HepG2 (cell line): ENCODE results near the gene SDC1. TPM values are rescaled to one million over a fixed set of nuclear protein-coding genes. Genes with fewer than 3 reads are reported as not detected.
A peak's percentile ranks its signal among the peaks of the same experiment; 100 is the strongest.

Experiments
- ATF1 ChIP-seq: IDR thresholded peaks from 2 replicates; pipeline ENCODE4 v1.6.1; 2016; ENCODE audit warnings: mild to moderate bottlenecking, control low read depth
- CREBL2 ChIP-seq: sonication (generic); formaldehyde crosslinking; IDR thresholded peaks from 2 replicates; pipeline ENCODE4 v1.8.1; 2023; ENCODE audit warnings: missing genetic modification reagents, mild to moderate bottlenecking, borderline replicate concordance
- EEA1 ChIP-seq: sonication (generic); formaldehyde crosslinking; IDR thresholded peaks from 2 replicates; pipeline ENCODE4 v1.5.1; 2020; ENCODE audit warnings: mild to moderate bottlenecking, missing genetic modification reagents, borderline replicate concordance
- FLYWCH1 ChIP-seq: sonication (generic); formaldehyde crosslinking; IDR thresholded peaks from 2 replicates; pipeline ENCODE4 v1.8.1; 2023; ENCODE audit warnings: mild to moderate bottlenecking, missing genetic modification reagents
- GPN1 ChIP-seq: sonication (generic); formaldehyde crosslinking; IDR thresholded peaks from 2 replicates; pipeline ENCODE4 v1.5.1; 2020; ENCODE audit warnings: missing genetic modification reagents, borderline replicate concordance
- HOXA3 ChIP-seq: sonication (generic); formaldehyde crosslinking; IDR thresholded peaks from 2 replicates; pipeline ENCODE4 v1.5.0; 2020; ENCODE audit warnings: missing genetic modification reagents
- JDP2 ChIP-seq: sonication (generic); formaldehyde crosslinking; IDR thresholded peaks from 2 replicates; pipeline ENCODE4 v1.8.1; 2022; ENCODE audit warnings: missing genetic modification reagents, borderline replicate concordance
- KDM6A ChIP-seq: IDR thresholded peaks from 2 replicates; pipeline ENCODE4 v1.6.1; 2016; ENCODE audit warnings: low read depth
- MYNN ChIP-seq: sonication (generic); formaldehyde crosslinking; IDR thresholded peaks from 2 replicates; pipeline ENCODE4 v1.4.0; 2020; ENCODE audit warnings: mild to moderate bottlenecking, low read depth, missing genetic modification reagents
- MYPOP ChIP-seq: sonication (generic); formaldehyde crosslinking; IDR thresholded peaks from 2 replicates; pipeline ENCODE4 v1.8.1; 2023; ENCODE audit warnings: mild to moderate bottlenecking, moderate library complexity, missing genetic modification reagents
- NFE2 ChIP-seq: sonication (generic); formaldehyde crosslinking; IDR thresholded peaks from 2 replicates; pipeline ENCODE4 v1.4.0; 2020; ENCODE audit warnings: missing genetic modification reagents
- NFYC ChIP-seq: IDR thresholded peaks from 2 replicates; pipeline ENCODE4 v1.6.1; 2016; ENCODE audit warnings: missing genetic modification reagents, missing compliant biosample characterization
- PAWR ChIP-seq: sonication (generic); formaldehyde crosslinking; IDR thresholded peaks from 2 replicates; pipeline ENCODE4 v1.4.0; 2020; ENCODE audit warnings: missing genetic modification reagents, mild to moderate bottlenecking, borderline replicate concordance
- PHF5A ChIP-seq: IDR thresholded peaks from one replicate; pipeline ENCODE4 v1.6.1; 2018; ENCODE audit warnings: low read depth, missing genetic modification reagents; ENCODE audit not compliant: unreplicated experiment
- PRMT3 ChIP-seq: sonication (generic); formaldehyde crosslinking; IDR thresholded peaks from 2 replicates; pipeline ENCODE4 v1.8.1; 2022; ENCODE audit warnings: low read depth, mild to moderate bottlenecking, moderate library complexity, missing genetic modification reagents, borderline replicate concordance
- RXRA ChIP-seq: sonication (generic); formaldehyde crosslinking; IDR thresholded peaks from 2 replicates; pipeline ENCODE4 v1.5.1; 2020; ENCODE audit warnings: missing genetic modification reagents
- SNRNP70 ChIP-seq: fragments of 200-400 bp; formaldehyde crosslinking; IDR thresholded peaks from 2 replicates; pipeline ENCODE4 v1.6.1; 2017; ENCODE audit warnings: mild to moderate bottlenecking, low read depth, low read length, moderate library complexity
- THAP8 ChIP-seq: sonication (generic); formaldehyde crosslinking; IDR thresholded peaks from 2 replicates; pipeline ENCODE4 v1.5.1; 2020; ENCODE audit warnings: missing genetic modification reagents, mild to moderate bottlenecking, borderline replicate concordance
- ZBTB34 ChIP-seq: sonication (generic); formaldehyde crosslinking; IDR thresholded peaks from 2 replicates; pipeline ENCODE4 v1.8.0; 2022; ENCODE audit warnings: mild to moderate bottlenecking, missing genetic modification reagents
- ZFP91 ChIP-seq: sonication (generic); formaldehyde crosslinking; IDR thresholded peaks from 2 replicates; pipeline ENCODE4 v1.9.0; 2022; ENCODE audit warnings: missing genetic modification reagents, mild to moderate bottlenecking, borderline replicate concordance
- ZNF207 ChIP-seq: fragments of 450-650 bp; IDR thresholded peaks from 2 replicates; pipeline ENCODE4 v1.6.1; 2016; ENCODE audit warnings: antibody characterized with exemption, borderline replicate concordance
- ZNF317 ChIP-seq: sonication (generic); formaldehyde crosslinking; IDR thresholded peaks from 2 replicates; pipeline ENCODE4 v1.5.0; 2020; ENCODE audit warnings: mild to moderate bottlenecking, missing genetic modification reagents
- ZNF558 ChIP-seq: sonication (generic); formaldehyde crosslinking; IDR thresholded peaks from 2 replicates; pipeline ENCODE4 v1.9.0; 2022; ENCODE audit warnings: mild to moderate bottlenecking, missing genetic modification reagents, borderline replicate concordance
- ZNF570 ChIP-seq: sonication (generic); formaldehyde crosslinking; IDR thresholded peaks from 2 replicates; pipeline ENCODE4 v1.4.0; 2020; ENCODE audit warnings: mild to moderate bottlenecking, missing genetic modification reagents, borderline replicate concordance
- ZNF766 ChIP-seq: sonication (generic); formaldehyde crosslinking; IDR thresholded peaks from 2 replicates; pipeline ENCODE4 v1.5.0; 2020; ENCODE audit warnings: missing genetic modification reagents, borderline replicate concordance
- ZSCAN30 ChIP-seq: sonication (generic); formaldehyde crosslinking; IDR thresholded peaks from 2 replicates; pipeline ENCODE4 v1.5.0; 2020; ENCODE audit warnings: mild to moderate bottlenecking, missing genetic modification reagents
- polyA plus RNA-seq, 8 experiments: library from polyadenylated mRNA; depleted of rRNA in 3 of 8; stranded (reverse) in 7 of 8; unstranded in 1 of 8; fragments of >200 nt; fragmentation: Illumina TruSeq in 4 of 8; extraction: Trizol in 4 of 8; gene quantifications; 2 replicates each; pipeline versions ENCODE4 v1.2.1 to v1.2.3, GENCODE V29; 2011 to 2016; ENCODE audit warnings: low read depth in 4 of 8, missing spikeins in 1 of 8, mixed read lengths in 1 of 8; ENCODE audit not compliant: insufficient read depth in 1 of 8
- total RNA-seq, 5 experiments: library from RNA; depleted of rRNA; stranded (reverse); fragments of >200 nt; fragmentation: Illumina TruSeq; extraction: Trizol; gene quantifications; 2 replicates each; pipeline ENCODE4 v1.2.3, GENCODE V29; 2016; ENCODE audit warnings: low read depth in 1 of 5

Gene SDC1
- total and polyA plus RNA-seq, 2 of the 13 experiments (the other 11 are each of a cell fraction or from before 2014, with no cell fraction given): 108 to 119 TPM

- TF ChIP-seq ZBTB34 (CRISPR knock-in tag) (no peak), GPN1 (no peak), MYPOP (CRISPR knock-in tag) (no peak), KDM6A (CRISPR knock-in tag) (0 out of 2 replicates have a peak, but pooled peaks have one; percentile 13), ZNF207 (no peak), ZSCAN30 (no peak), PRMT3 (CRISPR knock-in tag) (no peak), CREBL2 (0 out of 2 replicates have a peak, but pooled peaks have one; percentile 45), NFE2 (CRISPR knock-in tag) (no peak), ZNF558 (CRISPR knock-in tag) (0 out of 2 replicates have a peak, but pooled peaks have one; percentile 10), ATF1 (CRISPR knock-in tag) (no peak), PHF5A (CRISPR knock-in tag) (no peak), NFYC (CRISPR knock-in tag) (no peak), MYNN (CRISPR knock-in tag) (no peak), ZNF766 (CRISPR knock-in tag) (no peak), ZFP91 (no peak), RXRA (CRISPR knock-in tag) (no peak), SNRNP70 (no peak), JDP2 (no peak), ZNF570 (no peak), EEA1 (CRISPR knock-in tag) (no peak), FLYWCH1 (CRISPR knock-in tag) (no peak), ZNF317 (CRISPR knock-in tag) (0 out of 2 replicates have a peak, but pooled peaks have one; percentile 3), PAWR (CRISPR knock-in tag) (no peak), THAP8 (CRISPR knock-in tag) (no peak), HOXA3 (no peak)
These were observed 1.2 kb upstream of the SDC1 start (continued) for GRCh38 chr2:20226152-20226545.
